ENCODE data around the gene CALHM4. TPM values are rescaled to one million over a fixed set of nuclear protein-coding genes. Genes with fewer than 3 reads are reported as not detected.

Gene CALHM4
- total RNA-seq, 1 donor from 2014 or later, result not detected

- no peak for DNase-seq
- POLR2A ChIA-PET, result no interaction called here
- no peak overlapping the region for H3K4me3 Mint-ChIP-seq
- CTCF ChIA-PET, result interaction anchor here (0.8 to 1.6 kb wide), 5 partner anchors 84 to 261 kb away, joined by 3 to 11 read pairs (median 4); no protein-coding TSS in a partner anchor
- H3K36me3 Mint-ChIP-seq (ENCODE audit: low read depth), result no peaks in the 10 kb centered on the region
- no peak for ATAC-seq (ENCODE audit: low read depth)
- peaks cover 8% of the 10 kb centered on the region for H3K4me1 Mint-ChIP-seq
- no peaks in the 10 kb centered on the region for H3K9me3 Mint-ChIP-seq
- H3K27me3 Mint-ChIP-seq, result peaks cover 4% of the 10 kb centered on the region
- no peak for TF ChIP-seq CTCF (IDR thresholded peaks at IDR 0.05)
- no peak overlapping the region for H3K27ac Mint-ChIP-seq
- intact Hi-C loops (cut with micrococcal nuclease), result no loop called here
Observed at GRCh38 chr6:116529466-116530290, 23.9 kb upstream of the CALHM4 start.

- H3K4me1 Mint-ChIP-seq, result peaks cover 8% of the 10 kb centered on the region
- peaks cover 4% of the 10 kb centered on the region for H3K27me3 Mint-ChIP-seq
- no peaks in the 10 kb centered on the region for H3K36me3 Mint-ChIP-seq (ENCODE audit: low read depth)
- H3K27ac Mint-ChIP-seq, result no peak overlapping the region
- DNase-seq (no peak), ATAC-seq (ENCODE audit: low read depth) (no peak)
- no peak overlapping the region for H3K4me3 Mint-ChIP-seq
- no peaks in the 10 kb centered on the region for H3K9me3 Mint-ChIP-seq
- TF ChIP-seq CTCF (IDR thresholded peaks at IDR 0.05), result no peak
- intact Hi-C loops (cut with micrococcal nuclease), result no loop called here
- CTCF ChIA-PET, result interaction anchor here (1.0 to 1.6 kb wide), 5 partner anchors 86 to 262 kb away, joined by 3 to 11 read pairs (median 4); partner anchors contain the start of gene TSPYL1
- POLR2A ChIA-PET, result no interaction called here
Observed at GRCh38 chr6:116530436-116530835, 23.1 kb upstream of the CALHM4 start.

- no peaks in the 10 kb centered on the region for H3K9me3 Mint-ChIP-seq
- H3K36me3 Mint-ChIP-seq (ENCODE audit: low read depth), result no peaks in the 10 kb centered on the region
- H3K4me1 Mint-ChIP-seq, result peaks cover 8% of the 10 kb centered on the region
- H3K27ac Mint-ChIP-seq, result no peak overlapping the region
- H3K27me3 Mint-ChIP-seq, result peaks cover 4% of the 10 kb centered on the region
- DNase-seq (no peak), ATAC-seq (ENCODE audit: low read depth) (peak; percentile 95)
- peak; percentile 86 for TF ChIP-seq CTCF (IDR thresholded peaks at IDR 0.05)
- ChIA-PET POLR2A (no interaction called here), CTCF (interaction anchor here (1.2 to 4.5 kb wide), 9 partner anchors 9 to 315 kb away, joined by 3 to 88 read pairs (median 16); no protein-coding TSS in a partner anchor)
- no peak overlapping the region for H3K4me3 Mint-ChIP-seq
- intact Hi-C loops (cut with micrococcal nuclease), result loop anchor here (1.0 kb wide), 6 partner anchors 88 to 314 kb away; no protein-coding TSS in a partner anchor
Observed at GRCh38 chr6:116531675-116532570, 21.6 kb upstream of the CALHM4 start.

GRCh38 chr6:116533233-116533957 is 20.2 kb upstream of the CALHM4 start:
- H3K27ac Mint-ChIP-seq, result no peak overlapping the region
- no peaks in the 10 kb centered on the region for H3K9me3 Mint-ChIP-seq
- ChIA-PET CTCF (interaction anchor here (0.7 to 4.5 kb wide), 23 partner anchors 8 to 317 kb away, joined by 3 to 88 read pairs (median 5); no protein-coding TSS in a partner anchor), POLR2A (interaction anchor here (0.6 to 1.4 kb wide), 3 partner anchors 163 to 254 kb away, joined by 3 to 5 read pairs (median 3); partner anchors contain the start of genes DSE and TSPYL1)
- no peaks in the 10 kb centered on the region for H3K36me3 Mint-ChIP-seq (ENCODE audit: low read depth)
- peaks cover 8% of the 10 kb centered on the region for H3K4me1 Mint-ChIP-seq
- intact Hi-C loops (cut with micrococcal nuclease), result no loop called here
- H3K27me3 Mint-ChIP-seq, result peaks cover 4% of the 10 kb centered on the region
- ATAC-seq (ENCODE audit: low read depth) (no peak), DNase-seq (no peak)
- no peak for TF ChIP-seq CTCF (IDR thresholded peaks at IDR 0.05)
- H3K4me3 Mint-ChIP-seq, result no peak overlapping the region

Measured in activated B cell treated with CpG ODN at 0.5 μM for 24 hours (primary cell).